GM04503 (cell line): ENCODE measurements around the gene SAMD14.
A peak's percentile ranks its signal among the peaks of the same experiment; 100 is the strongest.

Experiments
- DNase-seq: peaks from one replicate; pipeline ENCODE4 v3.0.0-alpha.2; 2012; ENCODE audit warnings: low read depth

Gene SAMD14

GRCh38 chr17:50129728-50130558 is at the start of gene SAMD14:
TSS of gene SAMD14 (minus strand) at chr17:50130160. CDS start at chr17:50124959, 5,201 bp downstream.
- DNase-seq = no peak

- peak; percentile 91 for DNase-seq
These were observed 48.2 kb upstream of the SAMD14 start for GRCh38 chr17:50177983-50178834.

GRCh38 chr17:50177476-50177875 is 47.5 kb upstream of the SAMD14 start:
- DNase-seq = no peak

GRCh38 chr17:50176559-50177357 is 46.8 kb upstream of the SAMD14 start:
- no peak for DNase-seq

- DNase-seq = no peak
These were observed 45.3 kb upstream of the SAMD14 start for GRCh38 chr17:50175035-50175807.

- DNase-seq = no peak
These were observed 44.5 kb upstream of the SAMD14 start for GRCh38 chr17:50174444-50174843.

GRCh38 chr17:50173335-50173941 is 43.5 kb upstream of the SAMD14 start:
- DNase-seq = peak; percentile 70

- DNase-seq = no peak
These were observed 43.0 kb upstream of the SAMD14 start for GRCh38 chr17:50172936-50173334.

- DNase-seq = no peak
These were observed 42.2 kb upstream of the SAMD14 start for GRCh38 chr17:50172130-50172529.

GRCh38 chr17:50171371-50172071 is 41.6 kb upstream of the SAMD14 start:
- DNase-seq = no peak

- DNase-seq = no peak
These were observed 40.9 kb upstream of the SAMD14 start for GRCh38 chr17:50170662-50171370.

- DNase-seq = no peak
These were observed 40.0 kb upstream of the SAMD14 start for GRCh38 chr17:50169881-50170459.

GRCh38 chr17:50169121-50169764 is 39.3 kb upstream of the SAMD14 start:
- no peak for DNase-seq

GRCh38 chr17:50168319-50168718 is 38.4 kb upstream of the SAMD14 start:
- no peak for DNase-seq

GRCh38 chr17:50167371-50167770 is 37.4 kb upstream of the SAMD14 start:
- DNase-seq = no peak

- DNase-seq = no peak
These were observed 36.7 kb upstream of the SAMD14 start for GRCh38 chr17:50166518-50167181.

GRCh38 chr17:50165867-50166517 is 36.0 kb upstream of the SAMD14 start, which contains the start of gene SGCA:
TSS of gene SGCA (plus strand) at chr17:50166005. CDS start at chr17:50166041, 36 bp downstream.
- no peak for DNase-seq

GRCh38 chr17:50165466-50165865 is 35.5 kb upstream of the SAMD14 start:
- no peak for DNase-seq
